HCT116 (cell line): Measurements from ENCODE around the gene PRR29. TPM values are rescaled to one million over a fixed set of nuclear protein-coding genes. Genes with fewer than 3 reads are reported as not detected.

ENCODE experiments used
- ATAC-seq: fragments of 200-7000 bp; cut with Tn5 transposase; 2 replicates; pipeline ENCODE4 v1.9.1; 2020; ENCODE audit warnings: mild to moderate bottlenecking, moderate library complexity
- BruUV-seq: library from RNA; stranded (reverse); fragments of 400-500 nt; replicated peaks from 2 replicates; lab custom pipeline; 2021; lab: Mats Ljungman, UMichigan
- CTCF ChIA-PET: fragments of 300-600 bp; sonication (Branson Sonifier 250); formaldehyde crosslinking; loops from one replicate; lab custom pipeline; 2021; ENCODE audit warnings: antibody characterized with exemption; lab: Charles Lee
- POLR2A ChIA-PET: fragments of 300-600, 350-600 bp; sonication (Branson Sonifier 250); formaldehyde crosslinking; loops from one replicate; lab custom pipeline; 2021; ENCODE audit warnings: antibody characterized with exemption; lab: Charles Lee
- RAD21 ChIA-PET, 2 experiments: fragments of 300-600 bp; sonication (Branson Sonifier 250); formaldehyde crosslinking; loops; one replicate each; lab custom pipeline; 2023; ENCODE audit warnings: low total read pairs in 2 of 2; ENCODE audit not compliant: uncharacterized antibody in 2 of 2, unreplicated experiment in 2 of 2, low non-redundant PET in 1 of 2; lab: Charles Lee
- DNase-seq: peaks from one replicate; pipeline ENCODE4 v3.0.0-alpha.2; 2010; ENCODE audit warnings: low read depth, low spot score
- H2AFZ ChIP-seq: fragments of 200-600 bp; shearing (Covaris generic), sonication (generic); 2 replicates; pipeline ENCODE4 v1.6.1; 2017; ENCODE audit warnings: low read depth, mixed run types, mixed read lengths, antibody characterized with exemption, low read length; ENCODE audit not compliant: poor library complexity, severe bottlenecking
- H3K27ac ChIP-seq: 2 replicates; pipeline ENCODE4 v1.5.1; 2012; ENCODE audit warnings: low read depth, low read length
- H3K27me3 ChIP-seq: fragments of 200-600 bp; sonication (generic); 2 replicates; pipeline ENCODE4 v1.6.1; 2016; ENCODE audit warnings: mixed run types, low read length, mixed read lengths; ENCODE audit not compliant: insufficient read depth
- H3K36me3 ChIP-seq, 2 experiments: fragments of 200-500 bp in 1 of 2; fragments of 200-600 bp in 1 of 2; sonication (Bioruptor generic) in 1 of 2; sonication (generic) in 1 of 2; 2 replicates each; pipeline versions ENCODE4 v1.5.1 to v1.6.1; 2014 to 2016; ENCODE audit warnings: low read length in 2 of 2, inconsistent platforms in 1 of 2, mixed read lengths in 1 of 2, mixed run types in 1 of 2; ENCODE audit not compliant: insufficient read depth in 2 of 2, control insufficient read depth in 1 of 2
- H3K4me1 ChIP-seq, 2 experiments: fragments of 200-600 bp in 1 of 2; sonication (generic) in 1 of 2; 2 replicates each; pipeline versions ENCODE4 v1.5.1 to v1.6.1; 2012 to 2017; ENCODE audit warnings: low read length in 2 of 2, inconsistent platforms in 1 of 2, mild to moderate bottlenecking in 1 of 2, mixed read lengths in 1 of 2, mixed run types in 1 of 2, moderate library complexity in 1 of 2; ENCODE audit not compliant: insufficient read depth in 2 of 2, control insufficient read depth in 1 of 2
- H3K4me2 ChIP-seq: fragments of 200-600 bp; sonication (generic); 2 replicates; pipeline ENCODE4 v1.6.1; 2017; ENCODE audit warnings: mixed run types, low read length, mixed read lengths
- H3K4me3 ChIP-seq, 2 experiments: fragments of 200-600 bp in 1 of 2; sonication (generic) in 1 of 2; replicated peaks in 1 of 2; 2 replicates each; pipeline ENCODE4 v1.5.1; 2011 to 2016; ENCODE audit warnings: low read length in 2 of 2, control low read depth in 1 of 2, low read depth in 1 of 2, mild to moderate bottlenecking in 1 of 2, mixed read lengths in 1 of 2, mixed run types in 1 of 2
- H3K79me2 ChIP-seq: fragments of 200-600 bp; sonication (generic); 2 replicates; pipeline ENCODE4 v1.6.1; 2017; ENCODE audit warnings: mild to moderate bottlenecking, mixed run types, low read length, moderate library complexity, mixed read lengths; ENCODE audit not compliant: insufficient read depth
- H3K9ac ChIP-seq: fragments of 200-600 bp; sonication (generic); 2 replicates; pipeline ENCODE4 v1.6.1; 2016; ENCODE audit warnings: low read length, mixed read lengths
- H3K9me2 ChIP-seq: fragments of 200-600 bp; sonication (generic), shearing (Covaris generic); 2 replicates; pipeline ENCODE4 v1.6.1; 2017; ENCODE audit warnings: mixed run types, mild to moderate bottlenecking, moderate library complexity; ENCODE audit not compliant: insufficient read depth
- H3K9me3 ChIP-seq, 2 experiments: fragments of 200-500 bp in 1 of 2; fragments of 200-600 bp in 1 of 2; sonication (Bioruptor generic) in 1 of 2; sonication (generic) in 1 of 2; 2 replicates each; pipeline ENCODE4 v1.6.1; 2014 to 2017; ENCODE audit warnings: low read length in 2 of 2, mixed read lengths in 2 of 2, inconsistent platforms in 1 of 2, low read depth in 1 of 2, mild to moderate bottlenecking in 1 of 2, mixed run types in 1 of 2, moderate library complexity in 1 of 2; ENCODE audit not compliant: control insufficient read depth in 1 of 2, insufficient read depth in 1 of 2
- H4K20me1 ChIP-seq: fragments of 200-600 bp; sonication (generic), shearing (Covaris generic); 2 replicates; pipeline ENCODE4 v1.6.1; 2017; ENCODE audit warnings: mixed run types, mild to moderate bottlenecking, moderate library complexity; ENCODE audit not compliant: insufficient read depth
- CBX3 ChIP-seq: IDR thresholded peaks from 2 replicates; pipeline ENCODE4 v1.6.1; 2012; ENCODE audit warnings: low read depth
- CEBPB ChIP-seq: IDR thresholded peaks from 2 replicates; pipeline ENCODE4 v1.6.1; 2012; ENCODE audit warnings: low read depth
- CTCF ChIP-seq, 3 experiments: fragments of 200-600 bp in 1 of 3; sonication (generic) in 1 of 3; IDR thresholded peaks in 2 of 3; conservative IDR thresholded peaks in 1 of 3; 2 replicates each; pipeline ENCODE4 v1.5.1; 2012 to 2017; ENCODE audit warnings: low read depth in 2 of 3, low read length in 2 of 3, antibody characterized with exemption in 1 of 3, borderline replicate concordance in 1 of 3, control low read depth in 1 of 3, mild to moderate bottlenecking in 1 of 3, mixed read lengths in 1 of 3, mixed run types in 1 of 3, moderate library complexity in 1 of 3; ENCODE audit not compliant: insufficient read depth in 1 of 3
- ELF1 ChIP-seq: IDR thresholded peaks from 2 replicates; pipeline ENCODE4 v1.6.1; 2012; ENCODE audit warnings: low read depth, borderline replicate concordance
- EZH2 ChIP-seq: fragments of 200-600 bp; sonication (generic); IDR thresholded peaks from 2 replicates; pipeline ENCODE4 v1.6.1; 2017; ENCODE audit warnings: antibody characterized with exemption, mixed run types
- EZH2phosphoT487 ChIP-seq: fragments of 200-600 bp; IDR thresholded peaks from 2 replicates; pipeline ENCODE4 v1.6.1; 2018; ENCODE audit warnings: antibody characterized with exemption, borderline replicate concordance
- FOSL1 ChIP-seq: IDR thresholded peaks from 2 replicates; pipeline ENCODE4 v1.6.1; 2012; ENCODE audit warnings: low read depth
- JUND ChIP-seq: IDR thresholded peaks from 2 replicates; pipeline ENCODE4 v1.6.1; 2012
- POLR2A ChIP-seq: IDR thresholded peaks from 2 replicates; pipeline ENCODE4 v1.7.0; 2011; ENCODE audit warnings: borderline replicate concordance; ENCODE audit not compliant: insufficient read depth, insufficient read length; ENCODE audit errors: extremely low read depth
- POLR2AphosphoS5 ChIP-seq: IDR thresholded peaks from 2 replicates; pipeline ENCODE4 v1.6.1; 2011; ENCODE audit warnings: mild to moderate bottlenecking, low read depth, low read length, moderate library complexity
- RAD21 ChIP-seq: IDR thresholded peaks from 2 replicates; pipeline ENCODE4 v1.6.1; 2012; ENCODE audit warnings: low read depth, mild to moderate bottlenecking
- REST ChIP-seq: IDR thresholded peaks from 2 replicates; pipeline ENCODE4 v1.6.1; 2012; ENCODE audit warnings: low read depth
- SIN3A ChIP-seq: IDR thresholded peaks from 2 replicates; pipeline ENCODE4 v1.6.1; 2012; ENCODE audit warnings: low read depth
- YY1 ChIP-seq: IDR thresholded peaks from 2 replicates; pipeline ENCODE4 v1.6.1; 2011; ENCODE audit warnings: low read length, low read depth, moderate library complexity, mild to moderate bottlenecking; ENCODE audit not compliant: insufficient replicate concordance; ENCODE audit errors: extremely low read depth
- ZBTB33 ChIP-seq: IDR thresholded peaks from 2 replicates; pipeline ENCODE4 v1.6.1; 2011; ENCODE audit warnings: mild to moderate bottlenecking, low read length, moderate library complexity; ENCODE audit not compliant: insufficient replicate concordance; ENCODE audit errors: extremely low read depth
- intact Hi-C: fragments of 100-400 bp; cut with micrococcal nuclease; formaldehyde crosslinking; loops from 2 replicates; pipeline ENCODE4 v1.10.0; 2022
- total RNA-seq: library from RNA; stranded (reverse); gene quantifications from one replicate; pipeline ENCODE4 v1.2.1, GENCODE V29; 2021; ENCODE audit not compliant: unreplicated experiment

PRR29 gene
- total RNA-seq, 1 experiment from 2014 or later: not detected

GRCh38 chr17:63986821-63987220 is 11.3 kb upstream of the PRR29 start:
- H3K9ac ChIP-seq: no peak overlapping the region
- no peak overlapping the region for H2AFZ ChIP-seq
- CTCF ChIA-PET: interaction anchor here (1.0 to 7.3 kb wide), 5 partner anchors 36 to 147 kb away, joined by 3 to 77 read pairs (median 5); partner anchors contain the start of gene GH1
- H3K9me2 ChIP-seq: no peaks in the 10 kb centered on the region
- no TSS peak for BruUV-seq
- DNase-seq (no peak), ATAC-seq (no peak)
- H3K36me3 ChIP-seq: no peaks in the 10 kb centered on the region
- no peaks in the 10 kb centered on the region for H4K20me1 ChIP-seq
- H3K27me3 ChIP-seq: peaks cover 5% of the 10 kb centered on the region; the same call in 1 of the 2 replicates
- 0 out of 4 replicates have a peak, but pooled peaks cover 0 to 4% of the 10 kb centered on the region in 2 experiments for H3K9me3 ChIP-seq
- TF ChIP-seq CTCF (IDR thresholded peaks at IDR 0.05 in 2 of 3, conservative IDR thresholded peaks at IDR 0.05 in 1 of 3; ENCODE audit: borderline replicate concordance in 1 of 3, insufficient read depth in 1 of 3, low read depth in 2 of 3, low read length in 2 of 3): no peak
- TF ChIP-seq RAD21: no peak
- TF ChIP-seq YY1: no peak
- no peak for TF ChIP-seq ZBTB33
- no peak for TF ChIP-seq POLR2AphosphoS5
- TF ChIP-seq EZH2: no peak
- no peak for TF ChIP-seq EZH2phosphoT487
- no peak for TF ChIP-seq POLR2A
- TF ChIP-seq ELF1: no peak
- TF ChIP-seq REST: no peak
- no peak for TF ChIP-seq JUND
- no peak for TF ChIP-seq CEBPB
- TF ChIP-seq SIN3A: no peak
- no peak for TF ChIP-seq FOSL1
- TF ChIP-seq CBX3: no peak
- peaks cover 7 to 23% of the 10 kb centered on the region in 2 experiments for H3K4me1 ChIP-seq
- no peaks in the 10 kb centered on the region for H3K79me2 ChIP-seq
- no peak overlapping the region for H3K27ac ChIP-seq
- no peak overlapping the region for H3K4me3 ChIP-seq
- RAD21 ChIA-PET: no interaction called here
- intact Hi-C loops: no loop called here
- no peak overlapping the region for H3K4me2 ChIP-seq
- POLR2A ChIA-PET: no interaction called here
